GM19467 (cell line): ENCODE measurements around the gene SPOCK3.

Experiments used
- ATAC-seq: cut with Tn5 transposase; IDR thresholded peaks from one replicate; pipeline ENCODE4 v1.9.1; 2021; ENCODE audit warnings: mild to moderate bottlenecking, moderate library complexity; ENCODE audit not compliant: unreplicated experiment

Gene SPOCK3

GRCh38 chr4:167176723-167177367 lies 57.4 kb downstream of the SPOCK3 start:
- ATAC-seq, result no peak

- no peak for ATAC-seq
These were observed 62.4 kb downstream of the SPOCK3 start for GRCh38 chr4:167171928-167172327.

- no peak for ATAC-seq
These were observed 65.7 kb downstream of the SPOCK3 start for GRCh38 chr4:167168611-167169010.

GRCh38 chr4:167150587-167150986 lies 83.7 kb downstream of the SPOCK3 start:
- ATAC-seq, result no peak

- ATAC-seq, result no peak
These were observed 89.7 kb downstream of the SPOCK3 start for GRCh38 chr4:167144605-167145004.

GRCh38 chr4:167143018-167143417 lies 91.3 kb downstream of the SPOCK3 start:
- ATAC-seq, result no peak

- ATAC-seq, result no peak
These were observed 98.0 kb downstream of the SPOCK3 start for GRCh38 chr4:167136270-167136669.

- ATAC-seq, result no peak
These were observed 105.1 kb downstream of the SPOCK3 start for GRCh38 chr4:167129146-167129545.

- no peak for ATAC-seq
These were observed 114.9 kb downstream of the SPOCK3 start for GRCh38 chr4:167119392-167119791.

GRCh38 chr4:167117273-167117672 lies 117.0 kb downstream of the SPOCK3 start:
- ATAC-seq, result no peak

- no peak for ATAC-seq
These were observed 119.8 kb downstream of the SPOCK3 start for GRCh38 chr4:167114416-167114971.

- ATAC-seq, result no peak
These were observed 122.7 kb downstream of the SPOCK3 start for GRCh38 chr4:167111622-167112021.

- ATAC-seq, result no peak
These were observed 123.2 kb downstream of the SPOCK3 start for GRCh38 chr4:167111092-167111491.

GRCh38 chr4:167109859-167110258 lies 124.4 kb downstream of the SPOCK3 start:
- no peak for ATAC-seq

GRCh38 chr4:167105857-167106256 lies 128.4 kb downstream of the SPOCK3 start:
- no peak for ATAC-seq

- ATAC-seq, result no peak
These were observed 131.8 kb downstream of the SPOCK3 start for GRCh38 chr4:167102475-167102874.

- no peak for ATAC-seq
These were observed 133.3 kb downstream of the SPOCK3 start for GRCh38 chr4:167101035-167101434.

GRCh38 chr4:167100120-167100519 lies 134.2 kb downstream of the SPOCK3 start:
- no peak for ATAC-seq

- ATAC-seq, result no peak
These were observed 146.2 kb downstream of the SPOCK3 start for GRCh38 chr4:167088115-167088514.

GRCh38 chr4:167084321-167084720 lies 150.0 kb downstream of the SPOCK3 start:
- no peak for ATAC-seq

- no peak for ATAC-seq
These were observed 154.5 kb downstream of the SPOCK3 start for GRCh38 chr4:167079762-167080161.

- no peak for ATAC-seq
These were observed 181.6 kb downstream of the SPOCK3 start for GRCh38 chr4:167052631-167053091.

- no peak for ATAC-seq
These were observed 185.0 kb downstream of the SPOCK3 start for GRCh38 chr4:167049257-167049656.
